Hepatic stellate cell (primary cell): Measurements from ENCODE around the gene ZDHHC17.
"Not testable (repeated sequence)": the region's sequence is repeated elsewhere in the genome, so short reads cannot be mapped to it uniquely, and the experiment has no call there.

Experiments
- DNase-seq: peaks from one replicate; pipeline ENCODE4 v3.0.0; 2011; ENCODE audit warnings: low spot score

The ZDHHC17 gene, protein sequence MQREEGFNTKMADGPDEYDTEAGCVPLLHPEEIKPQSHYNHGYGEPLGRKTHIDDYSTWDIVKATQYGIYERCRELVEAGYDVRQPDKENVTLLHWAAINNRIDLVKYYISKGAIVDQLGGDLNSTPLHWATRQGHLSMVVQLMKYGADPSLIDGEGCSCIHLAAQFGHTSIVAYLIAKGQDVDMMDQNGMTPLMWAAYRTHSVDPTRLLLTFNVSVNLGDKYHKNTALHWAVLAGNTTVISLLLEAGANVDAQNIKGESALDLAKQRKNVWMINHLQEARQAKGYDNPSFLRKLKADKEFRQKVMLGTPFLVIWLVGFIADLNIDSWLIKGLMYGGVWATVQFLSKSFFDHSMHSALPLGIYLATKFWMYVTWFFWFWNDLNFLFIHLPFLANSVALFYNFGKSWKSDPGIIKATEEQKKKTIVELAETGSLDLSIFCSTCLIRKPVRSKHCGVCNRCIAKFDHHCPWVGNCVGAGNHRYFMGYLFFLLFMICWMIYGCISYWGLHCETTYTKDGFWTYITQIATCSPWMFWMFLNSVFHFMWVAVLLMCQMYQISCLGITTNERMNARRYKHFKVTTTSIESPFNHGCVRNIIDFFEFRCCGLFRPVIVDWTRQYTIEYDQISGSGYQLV

GRCh38 chr12:76763746-76764675, at the start of gene ZDHHC17:
Gene ZDHHC17, plus strand, starts transcription at chr12:76764115. Its CDS starts 122 bp downstream, at chr12:76764237.
- peak; percentile 89 for DNase-seq

GRCh38 chr12:76714415-76714814, 49.5 kb upstream of the ZDHHC17 start:
- DNase-seq, result no peak

- DNase-seq, result no peak
These were observed 49.1 kb upstream of the ZDHHC17 start for GRCh38 chr12:76714861-76715260.

GRCh38 chr12:76715332-76715731, 48.6 kb upstream of the ZDHHC17 start:
- no peak for DNase-seq

DNA sequence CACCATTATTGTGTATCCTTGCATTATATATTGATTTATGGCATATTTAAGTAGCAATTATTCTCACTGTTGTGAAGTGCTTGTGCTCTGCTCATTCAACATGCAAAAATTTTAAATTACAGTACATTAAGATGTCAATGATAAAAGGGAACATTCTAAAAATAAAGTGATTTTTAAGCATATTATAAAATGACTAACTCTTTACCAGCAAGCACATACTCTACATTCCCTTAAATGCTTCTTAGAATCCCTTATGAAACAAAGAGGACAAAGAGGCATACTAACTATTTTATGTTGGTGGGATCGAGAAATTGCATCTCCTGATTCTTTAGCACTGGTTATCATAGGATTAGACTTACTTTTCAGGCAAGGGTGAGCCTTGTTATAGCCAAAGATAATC, 46.6 kb upstream of the ZDHHC17 start:
- DNase-seq, result no peak

GRCh38 chr12:76719171-76720041, 44.5 kb upstream of the ZDHHC17 start:
- no peak for DNase-seq

GRCh38 chr12:76720068-76720467, 43.8 kb upstream of the ZDHHC17 start:
- no peak for DNase-seq

DNA sequence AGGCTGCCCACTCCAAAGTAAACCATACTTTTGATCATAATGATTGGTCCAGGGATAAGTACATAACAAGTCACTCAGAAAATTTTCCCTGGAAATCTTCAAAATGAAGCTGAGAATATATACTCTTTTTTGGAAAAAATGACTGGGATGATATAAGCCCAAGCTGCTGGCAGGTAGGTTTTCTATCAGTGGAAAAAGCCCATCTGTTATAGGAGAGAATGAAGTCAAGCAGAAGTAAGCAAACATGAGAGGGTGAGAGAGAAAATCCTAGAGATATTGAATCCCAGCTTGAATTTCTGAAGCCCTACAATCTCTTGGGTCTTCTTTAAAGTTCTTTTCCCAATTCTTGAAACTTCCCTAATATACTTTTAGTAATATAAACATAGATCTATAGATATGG, 37.3 kb upstream of the ZDHHC17 start:
- no peak for DNase-seq

GRCh38 chr12:76732188-76732587, 31.7 kb upstream of the ZDHHC17 start:
- not testable (repeated sequence) for DNase-seq

GRCh38 chr12:76737689-76738088, 26.2 kb upstream of the ZDHHC17 start:
- not testable (repeated sequence) for DNase-seq

DNA sequence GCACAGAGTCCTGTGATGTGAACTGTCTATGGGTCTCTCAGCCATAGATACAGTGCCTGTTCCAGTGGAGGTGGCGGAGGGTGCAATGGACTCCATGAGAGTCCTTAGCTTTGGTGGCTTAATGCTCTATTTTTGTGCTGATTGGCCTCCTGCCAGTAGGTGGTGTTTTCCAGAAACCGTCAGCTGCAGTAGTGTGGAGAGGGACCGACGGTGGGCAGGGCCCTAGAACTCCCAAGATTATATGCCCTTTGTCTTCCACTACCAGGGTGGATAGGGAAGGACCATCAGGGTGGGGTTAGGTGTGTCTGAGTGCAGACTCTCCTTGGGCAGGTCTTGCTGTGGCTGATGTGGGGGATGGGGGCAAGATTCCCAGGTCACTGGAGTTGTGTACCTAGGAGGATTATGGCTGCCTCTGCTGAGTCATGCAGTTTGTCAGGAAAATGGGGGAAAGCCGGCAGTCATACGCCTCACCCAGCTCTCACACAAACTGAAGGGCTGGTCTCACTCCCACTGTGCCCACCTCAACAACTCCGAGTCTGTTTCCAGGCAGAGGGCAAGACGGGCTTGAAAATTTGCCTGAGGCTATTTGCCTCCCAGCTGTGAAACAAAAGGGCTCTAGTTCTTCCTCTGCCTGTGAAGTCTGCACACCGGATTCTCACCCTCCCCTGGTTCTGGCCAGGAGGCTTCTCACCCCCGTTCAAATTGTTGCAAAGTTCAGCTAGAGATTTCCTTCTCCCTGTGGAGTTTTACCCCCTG, 24.9 kb upstream of the ZDHHC17 start:
- DNase-seq, result no peak

DNA sequence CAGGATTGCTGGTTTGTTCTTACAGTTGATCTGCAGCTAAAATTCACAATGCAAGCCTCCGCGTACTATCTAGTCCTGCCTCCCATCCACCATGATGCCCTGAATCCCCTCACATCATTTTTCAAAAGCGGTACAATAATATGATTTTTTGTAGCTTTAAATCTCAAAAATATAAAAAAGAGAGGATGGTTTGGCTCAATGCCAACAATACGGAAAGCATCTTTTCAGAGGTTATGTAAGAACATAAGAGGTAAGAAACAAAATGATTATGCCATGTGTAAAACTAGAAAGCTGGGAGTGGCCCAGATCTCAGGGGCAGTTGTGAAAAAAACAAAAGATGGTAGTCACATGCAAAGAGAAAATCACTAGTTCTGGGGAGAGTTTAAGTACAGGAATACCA, 24.0 kb upstream of the ZDHHC17 start:
- no peak for DNase-seq

DNA sequence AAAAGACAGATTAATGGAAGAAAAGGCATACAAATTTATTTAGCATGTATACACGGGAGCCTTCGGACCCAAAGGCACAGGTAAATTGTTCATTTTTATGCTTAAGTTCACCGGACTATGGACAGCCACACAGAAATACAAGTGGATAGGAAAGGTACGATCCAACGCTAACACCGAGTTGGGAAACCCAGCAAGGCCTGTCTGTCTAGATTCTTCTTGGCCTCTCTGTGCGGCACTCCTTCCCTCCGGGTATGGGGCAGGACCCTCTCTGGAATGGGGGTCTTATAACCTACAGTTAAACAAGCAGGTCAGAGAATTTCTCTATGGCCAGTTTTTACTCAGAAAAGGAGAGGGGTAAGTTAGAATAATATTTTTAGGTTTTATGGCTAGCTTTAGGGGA, 23.4 kb upstream of the ZDHHC17 start:
- no peak for DNase-seq

DNA sequence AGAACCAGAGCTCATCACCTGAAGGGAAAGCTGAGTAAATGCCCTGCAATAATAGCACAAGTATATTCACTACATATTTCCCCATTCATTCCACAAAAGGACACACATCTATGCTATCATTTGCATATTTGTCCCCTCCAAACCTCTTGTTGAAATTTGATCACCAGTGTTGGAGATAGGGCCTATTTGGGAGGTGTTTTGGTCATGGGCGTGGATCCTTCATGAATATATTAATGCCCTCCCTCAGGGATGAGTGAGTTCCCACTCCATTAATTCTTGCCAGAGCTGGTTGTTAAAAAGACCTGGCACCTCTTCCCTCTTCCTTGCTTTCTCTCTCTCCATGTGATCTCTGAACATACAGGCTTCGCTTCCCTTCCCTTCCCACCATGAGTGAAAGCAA, 18.6 kb upstream of the ZDHHC17 start:
- DNase-seq, result no peak

DNA sequence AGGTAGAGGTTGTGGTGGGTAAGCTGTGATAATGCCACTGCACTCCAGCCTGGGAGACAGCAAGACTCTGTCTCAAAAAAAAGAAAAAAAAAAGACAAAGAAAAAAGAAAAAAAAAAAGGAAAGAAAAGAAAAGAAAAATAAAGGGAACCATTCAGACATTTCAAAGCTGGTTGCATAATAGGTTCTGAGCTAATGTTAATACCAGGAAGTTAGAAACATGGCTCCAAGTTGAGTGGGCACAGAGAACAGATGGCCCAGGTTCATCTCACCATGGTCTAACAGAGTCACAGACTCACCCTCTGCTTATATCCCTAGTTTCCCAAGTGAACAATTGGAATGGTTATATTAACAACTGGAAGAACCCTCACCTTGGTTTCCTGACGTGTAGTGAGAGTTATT, 17.4 kb upstream of the ZDHHC17 start:
- DNase-seq, result no peak

GRCh38 chr12:76747245-76747644, 16.7 kb upstream of the ZDHHC17 start:
- DNase-seq, result no peak

DNA sequence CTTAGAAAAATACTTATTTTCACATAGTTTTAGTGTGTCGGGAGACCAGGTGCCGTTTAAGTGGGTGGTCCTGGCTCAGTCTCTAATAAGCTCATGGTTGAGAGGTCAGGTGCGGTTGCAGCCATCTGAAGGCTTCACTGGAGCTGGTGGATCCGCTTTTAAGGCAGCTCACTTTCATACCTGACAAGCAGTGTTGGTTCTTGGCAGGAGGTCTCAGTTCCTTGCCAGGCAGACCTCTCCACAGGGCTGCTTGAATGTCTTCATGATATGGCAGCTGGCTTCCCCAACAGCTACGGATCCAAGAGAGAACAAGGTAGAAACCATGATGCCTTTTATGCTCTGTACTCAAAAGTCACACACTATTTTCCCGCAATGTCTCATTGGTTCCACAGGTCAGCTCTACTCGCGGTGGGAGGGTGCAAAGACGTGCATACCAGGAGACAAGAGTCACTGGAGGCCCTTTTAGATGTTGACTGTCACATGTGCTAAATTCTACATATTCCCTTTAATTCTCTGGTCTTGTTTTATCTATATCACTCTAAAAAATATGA, 8.0 kb upstream of the ZDHHC17 start:
- no peak for DNase-seq

- no peak for DNase-seq
These were observed 6.2 kb upstream of the ZDHHC17 start for GRCh38 chr12:76757694-76758093.

- DNase-seq, result no peak
These were observed 1.3 kb upstream of the ZDHHC17 start for GRCh38 chr12:76762601-76762980.

DNA sequence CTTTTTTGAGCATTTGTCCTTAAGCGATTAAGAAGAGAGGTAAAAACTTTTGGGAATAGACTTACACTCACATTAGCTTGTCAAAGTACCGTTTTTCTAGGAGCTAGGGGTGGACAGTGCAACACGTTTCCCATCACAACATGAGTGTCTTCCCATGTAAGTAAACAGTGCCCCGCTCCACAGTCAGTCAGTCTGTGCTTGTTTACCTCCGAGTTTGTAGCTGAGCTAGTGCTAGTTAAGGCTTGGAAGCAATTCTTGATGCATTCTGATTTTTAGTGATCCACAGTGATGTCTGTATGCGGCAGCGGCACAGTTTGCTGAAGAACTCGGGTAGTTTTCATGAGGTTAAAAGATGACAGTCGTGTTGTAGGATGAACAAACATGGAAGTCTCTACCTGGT, 941 bp downstream of the ZDHHC17 start:
- DNase-seq, result no peak

DNA sequence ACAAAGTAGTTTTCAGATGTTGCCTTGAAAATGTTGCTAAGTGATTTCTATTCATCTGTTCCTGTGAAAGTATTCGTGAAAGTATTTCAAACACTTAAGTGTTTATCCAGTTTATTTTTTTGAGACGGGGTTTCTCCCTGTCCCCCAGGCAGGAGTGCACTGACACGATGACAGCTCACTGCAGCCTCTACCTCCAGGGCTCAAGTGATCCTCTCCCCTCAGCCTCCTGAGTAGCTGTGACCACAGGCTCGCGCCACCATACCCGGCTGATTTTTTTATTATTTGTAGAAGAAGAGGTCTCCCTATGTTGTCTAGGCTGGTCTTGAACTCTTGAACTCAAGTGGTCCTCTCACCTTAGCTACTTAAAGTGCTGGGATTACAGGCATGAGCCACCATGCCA, 1.7 kb downstream of the ZDHHC17 start:
- no peak for DNase-seq
